Stimulated activated CD8-positive, alpha-beta memory T cell treated with anti-CD3 and anti-CD28 coated beads, Interleukin-7, amount 100 ng/mL, for 48 hours (primary cell): ENCODE results near the gene C22orf39.
"Not testable (repeated sequence)": the region's sequence is repeated elsewhere in the genome, so short reads cannot be mapped to it uniquely, and the experiment has no call there.

Experiments
- DNase-seq, 2 donors: peaks; one replicate each; pipeline ENCODE4 v3.0.0-alpha.2; 2020; ENCODE audit warnings: low read depth in 1 of 2; ENCODE audit errors: extremely low read depth in 1 of 2

Gene C22orf39

GRCh38 chr22:19455033-19455432 is 7.5 kb upstream of the C22orf39 start:
- DNase-seq = no peak

- no peak for DNase-seq
Observed at GRCh38 chr22:19454156-19454555, 6.6 kb upstream of the C22orf39 start.

GRCh38 chr22:19453718-19454117 is 6.2 kb upstream of the C22orf39 start:
- DNase-seq = no peak

DNA sequence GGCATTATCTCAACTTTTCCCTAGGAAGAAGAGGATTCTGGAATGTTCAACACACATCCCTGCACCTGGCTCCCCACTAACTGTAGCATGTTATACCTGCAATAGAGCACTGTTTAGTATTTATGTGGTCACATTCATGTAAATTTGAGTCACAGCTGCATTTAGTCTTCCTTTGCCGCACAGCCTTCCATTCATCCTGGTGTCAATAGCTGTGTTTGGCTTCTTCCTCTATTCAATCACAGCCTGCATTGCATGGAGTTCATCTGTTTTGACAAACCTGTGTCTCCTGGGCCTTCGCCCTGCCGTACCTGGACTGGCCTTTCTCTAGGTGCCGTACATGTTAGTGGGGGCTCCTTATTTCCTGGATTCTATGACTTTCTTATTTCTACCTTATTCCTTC is 4.1 kb upstream of the C22orf39 start:
- DNase-seq = no peak

GRCh38 chr22:19450363-19451175 is 3.1 kb upstream of the C22orf39 start:
- DNase-seq = no peak

- DNase-seq = no peak
Observed at GRCh38 chr22:19449422-19449767, 1.9 kb upstream of the C22orf39 start.

GRCh38 chr22:19448739-19449421 is 1.4 kb upstream of the C22orf39 start:
- peak; percentile 19 to 65 for DNase-seq

DNA sequence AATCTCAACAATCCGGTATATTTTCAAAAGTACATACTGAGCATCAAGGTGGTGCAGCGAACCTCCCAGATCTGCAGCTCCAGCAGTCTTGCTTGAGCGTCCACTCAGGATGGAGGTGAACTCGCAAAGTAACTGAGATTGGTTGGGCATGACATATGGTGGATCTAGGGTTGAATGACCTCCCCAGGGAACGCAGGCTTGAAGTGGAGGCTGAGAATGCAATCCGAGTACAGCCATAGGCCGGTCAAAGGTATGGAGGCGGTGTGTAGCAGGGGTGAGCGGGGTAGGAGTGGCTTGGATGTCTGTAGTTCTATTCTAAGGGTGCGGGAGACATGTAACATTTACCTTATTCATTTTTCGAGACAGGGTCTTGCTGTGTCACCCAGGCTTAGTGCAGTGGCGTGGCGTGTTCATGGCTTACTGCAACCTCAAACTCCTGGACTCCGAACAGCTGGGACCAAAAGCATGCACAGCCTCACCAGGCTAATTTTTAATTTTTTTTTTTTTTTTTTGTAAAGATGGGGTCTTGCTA is 631 bp upstream of the C22orf39 start:
- no peak for DNase-seq

GRCh38 chr22:19446603-19447329 is 745 bp downstream of the C22orf39 start:
- DNase-seq = no peak

- DNase-seq = not testable (repeated sequence)
Observed at GRCh38 chr22:19445279-19445982, 2.1 kb downstream of the C22orf39 start.

- no peak for DNase-seq
Observed at GRCh38 chr22:19443544-19444211, 3.8 kb downstream of the C22orf39 start.

GRCh38 chr22:19442166-19442565 is 5.3 kb downstream of the C22orf39 start:
- DNase-seq = no peak

- no peak for DNase-seq
Observed at GRCh38 chr22:19440411-19441195, 6.9 kb downstream of the C22orf39 start.

DNA sequence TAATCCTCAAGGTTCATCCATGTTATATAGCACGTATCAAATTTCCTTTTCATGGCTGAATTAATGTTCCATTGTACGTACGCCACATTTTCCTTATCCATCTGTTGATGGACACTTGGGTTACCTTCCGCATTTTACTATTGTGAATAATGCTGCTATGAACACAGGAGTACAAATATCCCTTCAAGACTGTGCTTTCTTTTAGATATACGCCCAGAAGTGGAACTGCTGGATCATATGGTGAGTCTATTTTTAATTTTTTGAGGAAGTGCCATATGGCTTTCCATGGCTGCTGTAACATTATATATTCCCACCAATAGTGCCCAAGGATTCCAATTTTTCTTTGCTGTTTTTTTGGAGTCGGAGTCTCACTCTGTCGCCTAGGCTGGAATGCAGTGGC is 9.2 kb downstream of the C22orf39 start:
- DNase-seq = no peak

DNA sequence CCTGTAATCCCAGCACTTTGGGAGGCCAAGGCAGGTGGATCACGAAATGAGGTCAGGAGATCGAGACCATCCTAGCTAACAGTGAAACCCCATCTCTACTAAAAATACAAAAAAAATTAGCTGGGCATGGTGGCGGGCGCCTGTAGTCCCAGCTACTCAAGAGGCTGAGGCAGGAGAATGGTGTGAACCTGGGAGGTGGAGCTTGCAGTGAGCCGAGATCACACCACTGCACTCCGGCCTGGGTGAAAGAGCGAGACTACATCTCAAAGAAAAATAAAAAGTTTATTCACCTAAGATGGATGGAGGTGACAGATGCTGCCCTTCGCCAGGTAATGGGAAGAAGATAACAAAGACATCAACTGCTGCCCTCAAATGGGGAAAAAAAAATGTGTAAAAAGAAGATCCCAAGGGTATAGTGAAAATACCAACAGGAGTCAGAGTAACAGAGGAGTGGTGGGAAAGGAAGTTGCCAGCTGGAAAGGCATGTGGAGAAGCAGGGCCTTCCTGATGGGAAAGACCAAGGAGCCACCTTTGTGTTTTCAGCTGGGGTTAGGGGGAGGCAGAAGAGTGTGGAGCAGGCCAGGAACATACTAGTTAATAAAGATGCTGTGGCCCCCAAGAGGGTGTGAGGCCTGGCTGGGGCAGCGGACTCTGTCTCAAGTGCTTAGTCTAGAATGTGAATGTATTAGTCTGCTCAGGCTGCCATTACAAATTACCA is 10.9 kb downstream of the C22orf39 start:
- not testable (repeated sequence) for DNase-seq

DNA sequence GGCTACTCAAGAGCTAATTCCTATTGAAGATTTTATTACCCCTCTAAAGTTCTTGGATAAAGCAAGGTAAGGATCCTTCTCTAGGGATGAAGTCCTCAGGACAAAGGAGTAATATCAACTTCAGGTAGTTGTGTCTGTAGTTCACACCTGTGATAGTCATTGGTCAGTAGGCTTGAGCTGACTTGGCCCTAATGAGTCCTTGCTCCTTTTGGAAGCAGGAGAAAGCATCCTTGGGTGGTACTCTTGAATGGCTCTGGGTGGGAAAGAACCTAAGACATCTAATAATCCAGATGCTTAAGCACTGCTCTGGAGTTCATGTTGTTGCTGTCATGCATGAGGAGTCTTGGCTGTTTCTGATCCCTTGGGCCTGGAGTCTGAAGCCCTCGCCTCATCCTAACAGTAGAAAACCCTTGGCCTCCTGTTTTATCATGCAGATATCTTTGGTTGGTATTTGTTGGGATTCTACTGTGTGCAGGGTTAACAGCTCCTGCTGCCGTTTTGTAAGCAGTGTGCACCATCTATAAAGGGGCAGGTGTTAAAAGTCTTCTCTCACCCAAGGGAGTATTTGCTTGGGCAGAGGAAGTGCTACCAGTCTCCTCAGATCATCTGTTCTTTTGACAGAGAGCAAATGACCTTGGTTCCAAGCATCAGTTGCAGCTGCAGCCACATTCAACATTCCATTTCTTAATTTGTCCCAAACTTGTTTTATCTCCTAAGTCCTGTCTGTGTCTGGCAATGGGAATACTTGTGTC is 12.5 kb downstream of the C22orf39 start:
- DNase-seq = no peak

- DNase-seq = no peak
Observed at GRCh38 chr22:19434401-19434800, 13.1 kb downstream of the C22orf39 start.
